ENCODE results near the gene TPH2. TPM values are rescaled to one million over a fixed set of nuclear protein-coding genes. Genes with fewer than 3 reads are reported as not detected.

TPH2 gene
- total and polyA plus RNA-seq, 9 of the 15 experiments (the other 6 are each of a cell fraction or from before 2014, with no cell fraction given), result 0.06 to 0.28 (median 0.14) TPM; not detected in 4

GRCh38 chr12:71890475-71890874, 48.2 kb upstream of the TPH2 start:
- Histone ChIP-seq H3K9ac (ENCODE audit: insufficient read depth in 1 of 2, low read depth in 2 of 2, low read length in 2 of 2) (no peak overlapping the region), H3K36me3 (ENCODE audit: control insufficient read depth, insufficient read depth, low read length) (peaks cover 7% of the 10 kb centered on the region; the same call in 2 of the 3 replicates), H3K4me3 (no peak overlapping the region), H3K4me1 (replicated peaks in 1 of 2; ENCODE audit: control insufficient read depth in 2 of 2, insufficient read depth in 2 of 2, low read length in 2 of 2) (no peaks in the 10 kb centered on the region), H3K79me2 (ENCODE audit: control insufficient read depth, insufficient read depth, low read length) (no peaks in the 10 kb centered on the region), H3K9me1 (ENCODE audit: control insufficient read depth, insufficient read depth, low read length) (no peaks in the 10 kb centered on the region), H2AFZ (ENCODE audit: low read depth, low read length) (no peak overlapping the region), H4K20me1 (replicated peaks; ENCODE audit: control insufficient read depth, insufficient read depth, low read length) (no peaks in the 10 kb centered on the region), H3K4me2 (ENCODE audit: insufficient read depth, low read length) (no peak overlapping the region), H3K27me3 (ENCODE audit: control insufficient read depth in 2 of 2, insufficient read depth in 2 of 2, low read length in 2 of 2) (no peaks in the 10 kb centered on the region), H3K9me3 (replicated peaks; ENCODE audit: control insufficient read depth, insufficient read depth, low read depth, low read length) (no peaks in the 10 kb centered on the region), H3K27ac (ENCODE audit: extremely low read depth, low read depth, low read length) (no peak overlapping the region)
- WGBS (ENCODE audit: insufficient coverage, low coverage, missing lambda C conversion rate), result 86% methylated on average over 3 of the region's 3 CpGs
- BruUV-seq (replicated peaks), result no TSS peak
- intact Hi-C loops (cut with micrococcal nuclease), result no loop called here
- in situ Hi-C loops (cut with MboI), result no loop called here
- no peak for ATAC-seq
- no peak for DNase-seq (ENCODE audit: extremely low read depth in 1 of 4, low spot score in 3 of 4)
- no peak for FAIRE-seq
- ChIA-PET POLR2A (no interaction called here), CTCF (ENCODE audit: low intra/inter-chr PET ratio) (no interaction called here)
- TF ChIP-seq ZEB2 (IDR thresholded peaks at IDR 0.05), result no peak
- TF ChIP-seq XRCC4 (IDR thresholded peaks at IDR 0.05; ENCODE audit: extremely low read depth, insufficient read depth, insufficient read length), result no peak
- TF ChIP-seq FOXK1 (CRISPR knock-in tag; IDR thresholded peaks at IDR 0.05; ENCODE audit: borderline replicate concordance), result no peak
- no peak for TF ChIP-seq GATA2 (CRISPR knock-in tag; IDR thresholded peaks at IDR 0.05)
- no peak for TF ChIP-seq MYC (IDR thresholded peaks at IDR 0.05; ENCODE audit: low read depth, low read length)
- TF ChIP-seq MYC (CRISPR knock-in tag; IDR thresholded peaks at IDR 0.05; ENCODE audit: borderline replicate concordance, low read depth), result no peak
- TF ChIP-seq SMAD3 (CRISPR knock-in tag; conservative IDR thresholded peaks at IDR 0.05), result no peak
- no peak for TF ChIP-seq CLOCK (CRISPR knock-in tag; IDR thresholded peaks at IDR 0.05; ENCODE audit: borderline replicate concordance)
- no peak for TF ChIP-seq PHB2 (IDR thresholded peaks at IDR 0.05; ENCODE audit: low read depth)

All from K562 (cell line).